OCI-LY7 (cell line): Measurements from ENCODE around the gene ZNF423. TPM values are rescaled to one million over a fixed set of nuclear protein-coding genes. Genes with fewer than 3 reads are reported as not detected.

Experiments
- BruUV-seq: library from RNA; stranded (reverse); fragments of 400-500 nt; replicated peaks from 2 replicates; lab custom pipeline; 2021; lab: Mats Ljungman, UMichigan
- CTCF ChIA-PET: fragments of 300-600 bp; sonication (Branson Sonifier 250); formaldehyde crosslinking; loops from one replicate; lab custom pipeline; 2022; ENCODE audit warnings: antibody characterized with exemption; ENCODE audit not compliant: unreplicated experiment; lab: Charles Lee
- POLR2A ChIA-PET: fragments of 300-600 bp; sonication (Branson Sonifier 250); formaldehyde crosslinking; loops from one replicate; lab custom pipeline; 2022; ENCODE audit warnings: antibody characterized with exemption; lab: Charles Lee
- DNase-seq: peaks from one replicate; pipeline ENCODE4 v3.0.0-alpha.2; 2015; ENCODE audit warnings: low spot score
- H2AFZ ChIP-seq: fragments of 200-600 bp; sonication (generic), shearing (Covaris generic); 2 replicates; pipeline ENCODE4 v1.6.1; 2014; ENCODE audit warnings: mild to moderate bottlenecking, antibody characterized with exemption, low read length, moderate library complexity
- H3K27ac ChIP-seq: fragments of 200-600 bp; sonication (generic); 2 replicates; pipeline ENCODE4 v1.5.1; 2014; ENCODE audit warnings: mixed run types, low read depth, mild to moderate bottlenecking, moderate library complexity, low read length, inconsistent platforms; ENCODE audit not compliant: poor library complexity, severe bottlenecking
- H3K36me3 ChIP-seq: fragments of 200-600 bp; sonication (generic); 2 replicates; pipeline ENCODE4 v1.6.1; 2014; ENCODE audit warnings: mild to moderate bottlenecking, antibody characterized with exemption, low read length, moderate library complexity, mixed read lengths; ENCODE audit not compliant: insufficient read depth
- H3K4me1 ChIP-seq: fragments of 200-600 bp; sonication (generic); 2 replicates; pipeline ENCODE4 v1.5.1; 2014; ENCODE audit warnings: mild to moderate bottlenecking, low read length; ENCODE audit not compliant: insufficient read depth, poor library complexity, severe bottlenecking
- H3K4me2 ChIP-seq: fragments of 200-600 bp; sonication (generic); 2 replicates; pipeline ENCODE4 v1.6.1; 2014; ENCODE audit warnings: mild to moderate bottlenecking, low read length
- H3K4me3 ChIP-seq: fragments of 200-600 bp; sonication (generic); 2 replicates; pipeline ENCODE4 v1.5.1; 2014; ENCODE audit warnings: mild to moderate bottlenecking, low read depth, low read length; ENCODE audit not compliant: poor library complexity, severe bottlenecking
- H3K79me2 ChIP-seq: fragments of 200-600 bp; sonication (generic); 2 replicates; pipeline ENCODE4 v1.6.1; 2016; ENCODE audit warnings: low read depth, mild to moderate bottlenecking, low read length, moderate library complexity, mixed read lengths; ENCODE audit not compliant: insufficient read depth
- H3K9me2 ChIP-seq: fragments of 200-600 bp; sonication (generic); 2 replicates; pipeline ENCODE4 v1.6.1; 2016; ENCODE audit warnings: mild to moderate bottlenecking, low read length, mixed read lengths; ENCODE audit not compliant: insufficient read depth
- H3K9me3 ChIP-seq: fragments of 200-600 bp; sonication (generic); 2 replicates; pipeline ENCODE4 v1.6.1; 2014; ENCODE audit warnings: mild to moderate bottlenecking, mixed run types, low read length, mixed read lengths
- H4K20me1 ChIP-seq: fragments of 200-600 bp; sonication (generic); 2 replicates; pipeline ENCODE4 v1.6.1; 2014; ENCODE audit warnings: mild to moderate bottlenecking, antibody characterized with exemption, low read length, moderate library complexity, mixed read lengths; ENCODE audit not compliant: insufficient read depth
- CTCF ChIP-seq: fragments of 200-600 bp; sonication (generic); conservative IDR thresholded peaks from 2 replicates; pipeline ENCODE4 v1.5.1; 2014; ENCODE audit warnings: mild to moderate bottlenecking, antibody characterized with exemption, low read length, moderate library complexity, mixed read lengths
- EZH2phosphoT487 ChIP-seq: fragments of 200-600 bp; sonication (generic); IDR thresholded peaks from 2 replicates; pipeline ENCODE4 v1.6.1; 2018; ENCODE audit warnings: low read depth, borderline replicate concordance, mild to moderate bottlenecking, mixed run types, antibody characterized with exemption, low read length, moderate library complexity, mixed read lengths
- intact Hi-C: fragments of 100-400 bp; cut with micrococcal nuclease; formaldehyde crosslinking; loops from one replicate; pipeline ENCODE4 v1.10.0; 2022; ENCODE audit not compliant: unreplicated experiment
- total RNA-seq, 2 experiments: library from RNA; depleted of rRNA in 1 of 2; stranded (reverse); fragments of >200 nt in 1 of 2; shearing (Covaris generic) in 1 of 2; gene quantifications; 2 replicates each; pipeline ENCODE4 v1.2.3, GENCODE V29; 2014 to 2022

ZNF423 gene
- total RNA-seq, 2 experiments from 2014 or later, result 0.09 to 0.13 TPM

GRCh38 chr16:49733313-49734009 lies 122.5 kb downstream of the ZNF423 start:
- Histone ChIP-seq H3K9me3 (no peaks in the 10 kb centered on the region), H3K79me2 (no peaks in the 10 kb centered on the region), H3K4me1 (no peaks in the 10 kb centered on the region), H3K27ac (no peak overlapping the region), H2AFZ (no peak overlapping the region), H3K4me3 (no peak overlapping the region), H3K36me3 (no peaks in the 10 kb centered on the region), H3K4me2 (no peak overlapping the region), H4K20me1 (no peaks in the 10 kb centered on the region), H3K9me2 (no peaks in the 10 kb centered on the region)
- no peak for DNase-seq
- intact Hi-C loops, result no loop called here
- ChIA-PET POLR2A (no interaction called here), CTCF (no interaction called here)
- BruUV-seq, result no TSS peak
- no peak for TF ChIP-seq EZH2phosphoT487
- no peak for TF ChIP-seq CTCF

GRCh38 chr16:49731911-49732310 lies 124.0 kb downstream of the ZNF423 start:
- no TSS peak for BruUV-seq
- Histone ChIP-seq H3K4me1 (no peaks in the 10 kb centered on the region), H4K20me1 (no peaks in the 10 kb centered on the region), H3K27ac (no peak overlapping the region), H3K9me2 (no peaks in the 10 kb centered on the region), H3K9me3 (no peaks in the 10 kb centered on the region), H3K79me2 (no peaks in the 10 kb centered on the region), H3K4me3 (no peak overlapping the region), H3K4me2 (no peak overlapping the region), H3K36me3 (no peaks in the 10 kb centered on the region), H2AFZ (no peak overlapping the region)
- POLR2A ChIA-PET, result no interaction called here
- no peak for DNase-seq
- CTCF ChIA-PET, result no interaction called here
- TF ChIP-seq EZH2phosphoT487, result no peak
- TF ChIP-seq CTCF, result no peak
- intact Hi-C loops, result no loop called here

GRCh38 chr16:49730772-49731171 lies 125.1 kb downstream of the ZNF423 start:
- Histone ChIP-seq H3K4me2 (no peak overlapping the region), H3K4me3 (no peak overlapping the region), H3K4me1 (no peaks in the 10 kb centered on the region), H3K36me3 (no peaks in the 10 kb centered on the region), H2AFZ (no peak overlapping the region), H3K79me2 (no peaks in the 10 kb centered on the region), H3K9me3 (no peaks in the 10 kb centered on the region), H3K9me2 (no peaks in the 10 kb centered on the region), H4K20me1 (no peaks in the 10 kb centered on the region), H3K27ac (no peak overlapping the region)
- BruUV-seq, result no TSS peak
- no peak for DNase-seq
- intact Hi-C loops, result no loop called here
- TF ChIP-seq CTCF (no peak), EZH2phosphoT487 (no peak)
- ChIA-PET CTCF (no interaction called here), POLR2A (no interaction called here)
